Epidermal melanocyte (primary cell): Measurements from ENCODE around the gene DOCK3.
"Not testable (repeated sequence)": the region's sequence is repeated elsewhere in the genome, so short reads cannot be mapped to it uniquely, and the experiment has no call there.

Experiments
- DNase-seq: peaks from one replicate; pipeline ENCODE4 v3.0.0; 2011; ENCODE audit warnings: low spot score; ENCODE audit not compliant: insufficient read length

Gene DOCK3

DNA sequence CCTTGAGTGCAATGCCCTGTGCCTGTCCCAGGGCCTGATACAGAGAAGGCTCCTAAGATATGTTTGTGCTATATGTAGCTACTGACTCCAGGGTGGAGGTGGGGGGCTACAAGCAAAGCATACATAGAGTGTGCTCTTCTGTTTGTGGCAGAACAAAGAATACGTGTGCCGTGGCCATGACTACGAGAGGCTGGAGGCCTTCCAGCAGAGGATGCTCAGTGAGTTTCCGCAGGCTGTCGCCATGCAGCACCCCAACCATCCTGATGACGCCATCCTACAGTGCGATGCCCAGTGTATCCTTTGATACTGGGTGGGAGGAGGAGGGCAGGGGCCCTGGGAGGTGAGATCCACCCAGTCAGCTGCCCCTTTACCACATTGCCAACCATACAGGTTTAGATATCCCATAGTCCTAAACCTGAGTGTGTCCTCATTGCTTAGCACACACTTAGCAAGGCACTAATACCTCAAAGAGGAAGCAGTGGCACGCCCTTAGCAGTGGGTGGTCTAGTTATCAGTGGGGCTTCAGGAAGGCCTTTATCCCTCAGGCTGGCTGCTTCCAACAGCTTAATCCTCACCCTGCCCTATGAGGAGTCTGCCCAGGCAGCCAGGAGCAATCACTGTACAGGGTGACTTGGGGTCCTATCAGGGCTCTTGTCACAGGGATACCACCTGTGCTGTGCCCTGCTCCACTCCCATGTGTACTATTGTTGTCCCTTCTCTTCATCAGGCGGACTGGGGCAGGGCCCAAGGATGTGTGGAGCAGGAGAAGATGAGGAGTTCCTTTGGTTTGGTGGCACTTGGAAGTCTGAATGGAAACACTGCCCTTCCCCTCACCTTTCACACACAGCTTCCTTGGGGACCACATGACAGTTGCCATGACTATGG is 680.2 kb downstream of the DOCK3 start:
- no peak for DNase-seq

DNA sequence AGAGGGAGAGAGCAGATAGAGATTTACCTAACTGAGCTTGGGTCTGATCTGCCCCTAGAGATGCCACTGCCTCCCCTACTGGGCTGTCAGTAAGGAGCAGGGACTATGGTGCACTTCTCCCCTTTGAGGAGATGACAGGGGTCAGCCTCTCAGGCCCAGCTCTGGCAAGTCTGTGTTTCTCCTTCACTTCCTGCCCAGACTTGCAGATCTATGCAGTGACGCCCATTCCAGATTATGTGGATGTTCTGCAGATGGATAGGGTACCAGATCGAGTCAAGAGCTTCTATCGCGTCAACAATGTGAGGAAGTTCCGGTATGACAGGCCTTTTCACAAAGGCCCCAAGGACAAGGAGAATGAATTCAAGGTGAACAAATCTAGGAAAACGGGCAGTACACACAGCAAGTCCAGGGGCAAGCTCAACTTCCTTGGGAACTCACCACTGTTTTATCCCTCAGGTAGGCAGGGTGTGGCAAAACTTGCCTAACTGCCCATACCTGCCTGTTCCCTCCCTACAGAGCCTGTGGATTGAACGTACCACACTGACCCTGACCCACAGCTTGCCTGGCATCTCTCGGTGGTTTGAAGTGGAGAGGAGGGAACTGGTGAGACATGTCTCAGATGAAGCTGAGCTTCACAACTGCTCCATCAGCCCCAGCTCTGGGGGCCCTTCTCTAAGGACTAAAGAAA is 681.3 kb downstream of the DOCK3 start:
- no peak for DNase-seq

DNA sequence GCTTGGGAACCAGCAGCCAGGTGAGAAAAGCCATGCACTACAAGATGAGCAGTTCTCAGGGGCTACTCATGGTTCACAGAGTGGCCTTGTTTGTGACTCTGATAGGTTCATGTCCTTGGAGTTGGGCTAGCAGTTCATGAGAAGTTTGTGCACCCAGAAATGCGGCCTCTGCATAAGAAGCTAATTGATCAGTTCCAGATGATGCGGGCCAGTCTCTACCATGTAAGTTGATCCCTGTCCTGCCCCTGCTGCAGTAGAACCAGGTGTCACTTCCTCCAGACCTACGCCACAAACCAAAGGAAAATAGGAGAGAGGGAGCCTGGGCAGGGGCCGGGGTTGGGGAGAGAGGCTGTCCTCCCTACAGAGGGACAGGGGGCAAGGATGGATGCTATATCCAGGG is 683.1 kb downstream of the DOCK3 start:
- DNase-seq: no peak

DNA sequence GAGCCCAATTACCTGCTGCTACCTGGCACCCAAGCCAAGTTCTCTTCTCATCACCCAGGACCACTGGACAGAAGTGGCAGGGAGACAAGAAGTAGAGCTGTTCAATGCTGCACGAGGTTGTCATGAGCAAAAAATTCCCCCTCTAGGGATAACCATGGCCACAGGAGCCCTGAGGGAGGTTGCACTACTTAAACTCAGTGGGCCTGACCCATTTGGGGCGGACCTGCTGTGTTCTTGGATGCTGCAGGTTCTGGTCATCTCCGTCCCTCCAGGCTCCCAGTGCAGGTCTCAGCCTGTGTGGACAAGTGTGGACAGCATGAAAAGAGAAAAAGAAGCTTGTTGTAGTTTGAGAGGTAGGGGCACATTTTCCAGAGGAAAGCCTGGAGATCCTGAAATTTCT is 684.3 kb downstream of the DOCK3 start:
- no peak for DNase-seq

DNA sequence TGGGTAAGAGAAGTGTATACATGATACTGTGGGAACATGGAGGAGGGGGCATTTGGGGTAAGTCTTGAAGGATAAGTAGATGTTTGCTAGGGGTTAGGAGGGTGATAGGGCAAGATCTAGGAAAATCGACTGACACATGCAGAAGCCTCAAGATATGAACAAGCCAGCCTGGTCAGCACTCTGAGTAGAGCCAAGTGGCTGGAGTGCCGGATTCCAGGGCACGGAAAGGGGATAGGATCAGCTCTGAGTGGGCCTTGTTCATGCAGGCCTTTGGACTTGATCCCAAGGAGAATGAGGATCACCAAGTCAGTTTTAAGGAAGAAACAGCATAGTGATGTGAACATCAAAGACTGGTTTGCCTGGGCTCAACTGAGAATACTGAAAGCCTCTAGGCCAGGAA is 686.1 kb downstream of the DOCK3 start:
- no peak for DNase-seq

- DNase-seq: no peak
Measured at GRCh38 chr3:51361746-51362145, 687.0 kb downstream of the DOCK3 start.

GRCh38 chr3:51362476-51362875 is 687.7 kb downstream of the DOCK3 start:
- no peak for DNase-seq

- not testable (repeated sequence) for DNase-seq
Measured at GRCh38 chr3:51368276-51368675, 693.5 kb downstream of the DOCK3 start.

GRCh38 chr3:51371943-51372557 is 697.3 kb downstream of the DOCK3 start:
- peak; percentile 52 for DNase-seq

DNA sequence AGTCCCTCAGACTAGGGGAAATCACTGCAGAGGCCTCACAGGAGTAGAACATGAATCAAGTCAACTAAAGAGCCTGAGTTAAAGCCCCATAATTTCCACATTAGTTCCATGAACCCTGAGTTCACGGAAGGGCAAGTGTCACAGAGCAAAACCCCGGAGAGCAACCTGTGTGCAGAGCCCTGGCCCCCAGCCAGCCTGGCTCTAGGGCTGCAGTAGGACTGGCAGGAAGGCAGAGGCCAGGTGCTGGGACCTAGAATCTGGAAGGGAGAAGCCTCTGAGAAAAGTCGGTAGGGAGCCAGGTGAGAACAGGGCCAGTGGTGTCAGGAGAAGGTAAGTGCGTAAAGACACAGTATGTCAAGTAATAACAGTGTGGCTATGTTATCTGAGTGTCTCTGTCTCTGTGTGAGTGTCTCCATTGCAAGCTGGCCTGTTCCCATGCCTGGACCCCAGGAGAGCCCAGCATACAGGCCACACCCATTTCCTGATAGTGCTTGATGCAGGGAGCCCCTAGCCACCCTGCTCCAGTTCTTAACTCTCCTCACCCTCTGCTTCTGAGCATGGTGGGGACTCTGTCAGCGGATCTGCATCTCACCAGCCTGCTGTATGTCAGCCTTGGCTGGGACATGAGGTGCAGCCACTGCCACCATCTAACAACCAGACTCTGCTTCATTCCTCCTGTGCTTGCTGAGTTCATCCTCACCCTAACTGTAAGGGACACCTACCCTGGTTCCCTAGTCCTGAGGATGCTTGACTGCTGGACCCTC is 699.1 kb downstream of the DOCK3 start:
- DNase-seq: no peak

- DNase-seq: no peak
Measured at GRCh38 chr3:51374456-51374855, 699.7 kb downstream of the DOCK3 start.

DNA sequence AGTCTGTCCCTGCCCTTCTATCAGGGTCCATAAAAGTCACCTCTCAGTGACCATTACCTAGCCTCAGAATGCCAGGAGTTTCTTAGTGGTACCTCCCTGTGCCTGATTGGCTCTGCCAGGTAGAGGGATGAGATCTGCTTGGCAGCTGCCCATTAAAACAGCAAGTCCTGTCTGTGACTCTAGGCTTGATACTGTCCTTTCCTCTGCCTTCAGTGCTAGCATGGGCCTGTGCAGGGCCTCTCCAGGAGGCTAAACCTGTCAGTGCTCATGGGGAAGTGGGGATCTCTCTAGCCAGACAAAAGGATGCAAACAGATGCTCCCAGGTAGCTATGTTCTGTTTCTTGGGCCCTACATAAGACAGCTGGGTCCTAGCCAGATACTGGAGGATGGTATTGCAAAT is 700.4 kb downstream of the DOCK3 start:
- no peak for DNase-seq

GRCh38 chr3:51375571-51375970 is 700.8 kb downstream of the DOCK3 start:
- no peak for DNase-seq

GRCh38 chr3:51378065-51378464 is 703.3 kb downstream of the DOCK3 start:
- DNase-seq: no peak

GRCh38 chr3:51378726-51379125 is 704.0 kb downstream of the DOCK3 start:
- DNase-seq: no peak

DNA sequence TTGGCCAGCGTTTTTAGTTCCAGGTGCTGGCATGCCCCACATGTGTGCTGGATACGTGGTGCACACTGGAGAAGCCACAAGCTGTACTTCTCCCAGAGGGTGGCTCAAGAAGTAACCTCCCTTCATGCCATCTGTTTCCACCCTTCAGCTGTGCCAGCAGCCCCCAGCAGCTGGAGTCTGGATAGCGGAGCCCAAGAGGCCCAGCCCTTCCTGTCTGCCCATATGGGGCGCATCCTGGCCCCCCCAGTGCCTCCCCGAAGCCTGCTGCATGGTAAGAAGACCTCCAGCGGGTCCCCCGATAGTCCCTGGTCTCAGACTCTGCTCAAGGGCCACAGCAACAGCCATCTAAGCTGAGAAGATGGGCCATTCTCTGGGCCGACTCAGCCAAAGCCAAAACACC is 704.6 kb downstream of the DOCK3 start:
- no peak for DNase-seq

GRCh38 chr3:51379746-51380455 is 705.2 kb downstream of the DOCK3 start:
- DNase-seq: no peak

- no peak for DNase-seq
Measured at GRCh38 chr3:51380601-51381332, 706.0 kb downstream of the DOCK3 start.

GRCh38 chr3:51381333-51381705 is 706.6 kb downstream of the DOCK3 start:
- DNase-seq: no peak

DNA sequence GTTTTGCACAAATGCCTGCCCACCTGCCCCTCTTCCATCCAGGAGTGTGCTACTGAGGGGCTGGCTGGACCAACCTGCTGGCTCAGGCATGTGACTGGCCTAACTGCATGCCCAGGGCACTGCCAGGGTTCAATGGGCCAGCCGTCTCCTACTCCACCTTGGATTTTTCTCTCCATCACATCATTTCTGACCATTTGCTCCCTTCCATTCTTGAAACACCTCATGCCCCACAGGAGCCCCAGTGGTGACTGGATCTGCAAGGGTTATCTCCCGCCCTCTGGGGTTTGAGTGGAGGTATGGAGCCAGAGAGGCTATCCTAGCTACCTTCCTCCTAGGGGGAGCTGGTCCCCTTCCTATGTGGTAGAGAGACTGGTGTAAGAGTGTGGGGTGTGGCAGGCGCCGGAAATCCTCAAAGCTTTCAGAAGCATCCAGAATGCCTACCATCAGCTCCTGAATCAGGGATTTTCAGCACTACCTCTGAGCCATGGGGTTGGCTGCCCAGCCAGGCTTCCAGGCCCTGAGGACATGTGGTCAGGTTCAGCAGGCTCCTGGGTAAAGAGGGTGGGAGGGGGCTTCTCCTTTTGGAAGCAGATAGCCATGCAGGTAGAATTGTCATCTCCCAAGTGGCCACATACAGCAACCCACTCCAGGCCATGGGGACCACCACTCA is 707.5 kb downstream of the DOCK3 start:
- no peak for DNase-seq
